ENCODE measurements around the gene PLB1.

PLB1 gene

DNA sequence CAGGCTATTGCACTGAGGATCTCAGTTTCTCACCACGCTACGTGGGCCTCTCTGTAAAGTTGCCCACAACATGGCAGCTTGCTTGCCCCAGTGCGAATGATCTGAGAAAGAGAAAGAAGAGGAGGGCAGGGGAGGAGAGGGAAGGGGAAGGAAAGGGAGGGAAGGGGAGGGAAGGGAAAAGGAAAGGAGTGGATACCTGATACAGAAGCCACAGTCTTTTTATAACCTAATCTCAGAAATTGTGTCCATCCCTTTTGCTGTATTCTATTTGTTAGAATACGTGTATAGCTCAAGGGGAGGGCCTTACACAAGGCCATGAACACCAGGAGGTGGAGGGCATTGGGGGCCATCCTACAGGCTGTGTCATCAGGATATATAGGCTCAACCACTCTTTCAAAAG is 177.5 kb downstream of the PLB1 start:
- no peak overlapping the region for H3K4me3 ChIP-seq (ENCODE audit: low read depth, low read length)
- H3K27ac ChIP-seq = no peak overlapping the region
- no peak for DNase-seq
- no peaks in the 10 kb centered on the region for H3K36me3 ChIP-seq
- no peaks in the 10 kb centered on the region for H3K9me3 ChIP-seq (ENCODE audit: severe bottlenecking)
- TF ChIP-seq, protein P1, sequence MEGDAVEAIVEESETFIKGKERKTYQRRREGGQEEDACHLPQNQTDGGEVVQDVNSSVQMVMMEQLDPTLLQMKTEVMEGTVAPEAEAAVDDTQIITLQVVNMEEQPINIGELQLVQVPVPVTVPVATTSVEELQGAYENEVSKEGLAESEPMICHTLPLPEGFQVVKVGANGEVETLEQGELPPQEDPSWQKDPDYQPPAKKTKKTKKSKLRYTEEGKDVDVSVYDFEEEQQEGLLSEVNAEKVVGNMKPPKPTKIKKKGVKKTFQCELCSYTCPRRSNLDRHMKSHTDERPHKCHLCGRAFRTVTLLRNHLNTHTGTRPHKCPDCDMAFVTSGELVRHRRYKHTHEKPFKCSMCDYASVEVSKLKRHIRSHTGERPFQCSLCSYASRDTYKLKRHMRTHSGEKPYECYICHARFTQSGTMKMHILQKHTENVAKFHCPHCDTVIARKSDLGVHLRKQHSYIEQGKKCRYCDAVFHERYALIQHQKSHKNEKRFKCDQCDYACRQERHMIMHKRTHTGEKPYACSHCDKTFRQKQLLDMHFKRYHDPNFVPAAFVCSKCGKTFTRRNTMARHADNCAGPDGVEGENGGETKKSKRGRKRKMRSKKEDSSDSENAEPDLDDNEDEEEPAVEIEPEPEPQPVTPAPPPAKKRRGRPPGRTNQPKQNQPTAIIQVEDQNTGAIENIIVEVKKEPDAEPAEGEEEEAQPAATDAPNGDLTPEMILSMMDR (IDR thresholded peaks at IDR 0.05; ENCODE audit: low read depth, low read length) = no peak
- H3K27me3 ChIP-seq (ENCODE audit: insufficient read depth, low read depth, severe bottlenecking) = no peaks in the 10 kb centered on the region

DNA sequence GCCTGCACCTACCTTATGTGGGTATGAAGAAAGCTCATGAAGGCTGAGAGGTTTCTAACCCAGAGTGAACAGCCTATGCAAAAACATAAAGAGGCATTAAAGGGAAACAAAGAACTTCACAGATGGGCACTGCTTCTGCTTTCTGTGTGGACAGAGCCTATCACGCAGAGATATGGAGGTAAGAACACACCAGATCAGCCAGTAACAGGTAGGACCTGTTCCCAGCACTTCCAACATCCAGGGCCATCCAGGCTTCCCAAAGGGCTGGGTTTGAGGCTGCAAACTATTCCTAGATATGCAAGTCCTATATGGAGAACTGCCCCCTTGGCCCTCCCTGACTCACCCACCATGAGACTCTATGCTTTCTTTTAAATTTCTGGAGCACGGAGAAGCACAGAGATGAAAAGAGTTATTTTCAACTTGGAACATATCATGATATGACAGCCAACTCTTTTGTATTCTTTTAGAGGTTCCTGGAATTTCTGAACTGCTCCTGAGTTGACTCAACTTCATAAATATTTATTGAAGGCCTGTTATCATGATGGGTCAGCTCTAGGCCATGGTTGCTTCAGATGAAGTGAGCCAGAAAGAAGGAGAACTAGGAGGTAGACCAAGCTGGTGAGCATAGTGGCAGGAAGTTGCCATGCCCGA is 178.3 kb downstream of the PLB1 start:
- H3K27ac ChIP-seq = no peak overlapping the region

GRCh38 chr2:28674713-28675068 is 178.8 kb downstream of the PLB1 start:
- DNase-seq = no peak
- H3K4me3 ChIP-seq (ENCODE audit: low read depth, low read length) = no peak overlapping the region
- H3K9me3 ChIP-seq (ENCODE audit: severe bottlenecking) = no peaks in the 10 kb centered on the region
- H3K36me3 ChIP-seq = no peaks in the 10 kb centered on the region
- H3K27me3 ChIP-seq (ENCODE audit: insufficient read depth, low read depth, severe bottlenecking) = no peaks in the 10 kb centered on the region
- TF ChIP-seq, protein P1 (IDR thresholded peaks at IDR 0.05; ENCODE audit: low read depth, low read length) = no peak
- no peak overlapping the region for H3K27ac ChIP-seq

More for the DNA sequence above, 178.3 kb downstream of the PLB1 start:
- Histone ChIP-seq H3K27me3 (ENCODE audit: insufficient read depth, low read depth, severe bottlenecking) (no peaks in the 10 kb centered on the region), H3K9me3 (ENCODE audit: severe bottlenecking) (no peaks in the 10 kb centered on the region), H3K4me3 (ENCODE audit: low read depth, low read length) (no peak overlapping the region), H3K36me3 (no peaks in the 10 kb centered on the region)
- no peak for DNase-seq
- TF ChIP-seq, protein P1 (IDR thresholded peaks at IDR 0.05; ENCODE audit: low read depth, low read length) = no peak

GRCh38 chr2:28676152-28676835 is 180.4 kb downstream of the PLB1 start:
- DNase-seq = no peak
- TF ChIP-seq, protein P1 (IDR thresholded peaks at IDR 0.05; ENCODE audit: low read depth, low read length) = no peak
- H3K27ac ChIP-seq = no peak overlapping the region
- H3K4me3 ChIP-seq (ENCODE audit: low read depth, low read length) = no peak overlapping the region
- no peaks in the 10 kb centered on the region for H3K9me3 ChIP-seq (ENCODE audit: severe bottlenecking)
- H3K36me3 ChIP-seq = no peaks in the 10 kb centered on the region
- H3K27me3 ChIP-seq (ENCODE audit: insufficient read depth, low read depth, severe bottlenecking) = no peaks in the 10 kb centered on the region

DNA sequence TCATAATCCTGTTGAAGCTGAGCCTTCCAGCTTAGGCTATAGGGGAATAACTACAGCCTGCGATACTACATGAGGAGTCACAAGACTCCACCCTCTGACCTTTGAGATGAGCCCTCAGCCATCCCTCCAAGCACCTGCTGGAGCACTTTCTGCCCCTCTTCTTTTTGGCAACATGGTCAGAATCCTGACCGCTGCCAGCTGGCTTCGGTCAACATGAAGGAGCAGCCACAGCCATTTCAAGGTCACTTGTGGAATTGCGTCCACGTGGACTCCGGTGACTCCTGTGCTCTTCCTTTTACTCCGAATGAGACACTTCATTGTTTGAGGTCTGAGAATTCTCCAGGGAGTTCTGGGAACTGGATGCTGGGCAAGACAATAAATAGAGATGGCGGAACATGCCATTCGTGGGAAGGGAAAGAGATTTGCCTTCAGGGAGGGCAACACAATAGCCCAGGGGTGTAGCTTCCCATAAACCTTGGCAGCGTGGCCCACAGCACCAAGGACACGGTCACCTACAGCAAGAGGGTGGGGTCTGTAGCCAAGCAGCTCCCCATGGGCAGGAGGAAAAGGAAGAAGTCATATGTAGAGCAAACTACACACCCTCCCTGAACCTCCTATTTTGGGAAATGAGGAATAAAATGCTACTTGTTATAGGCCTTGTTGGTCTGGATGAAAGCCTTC is 182.5 kb downstream of the PLB1 start:
- H3K27me3 ChIP-seq (ENCODE audit: insufficient read depth, low read depth, severe bottlenecking) = no peaks in the 10 kb centered on the region
- no peak for DNase-seq
- no peak overlapping the region for H3K4me3 ChIP-seq (ENCODE audit: low read depth, low read length)
- no peaks in the 10 kb centered on the region for H3K36me3 ChIP-seq
- TF ChIP-seq, protein P1 (IDR thresholded peaks at IDR 0.05; ENCODE audit: low read depth, low read length) = no peak
- no peak overlapping the region for H3K27ac ChIP-seq
- no peaks in the 10 kb centered on the region for H3K9me3 ChIP-seq (ENCODE audit: severe bottlenecking)

All from WERI-Rb-1 (cell line).